ENCODE data around the gene CEP152. TPM values are rescaled to one million over a fixed set of nuclear protein-coding genes. Genes with fewer than 3 reads are reported as not detected.

Gene CEP152
- total RNA-seq, 1 experiment from 2014 or later: 13.9 TPM

DNA sequence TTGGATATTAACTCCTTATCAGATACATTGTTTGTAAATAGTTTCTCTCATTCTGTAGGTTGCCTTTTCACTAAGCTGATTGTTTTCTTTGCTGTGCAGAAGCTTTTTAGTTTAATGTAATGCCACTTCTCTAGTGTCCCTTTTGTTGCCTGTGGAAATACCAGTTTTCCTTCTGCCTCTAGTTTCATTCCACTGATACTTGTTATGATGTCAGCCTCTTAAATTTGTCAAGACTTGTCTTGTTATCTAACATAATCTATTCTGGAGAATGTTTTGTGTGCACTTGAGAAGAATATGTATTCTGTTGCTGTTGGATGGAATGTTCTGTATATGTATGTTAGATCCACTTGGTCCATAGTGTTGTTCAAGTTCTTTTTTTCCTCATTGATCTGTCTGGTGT lies 18.0 kb upstream of the CEP152 start:
- intact Hi-C loops (cut with micrococcal nuclease; ENCODE audit: unreplicated experiment): no loop called here
- no peaks in the 10 kb centered on the region for H3K36me3 ChIP-seq (ENCODE audit: control insufficient read depth, insufficient read depth, low read length)
- DNase-seq (ENCODE audit: low read depth, low spot score): no peak
- no peak for ATAC-seq
- CTCF ChIA-PET: no interaction called here
- no peaks in the 10 kb centered on the region for H3K4me1 ChIP-seq (ENCODE audit: control insufficient read depth, insufficient read depth, low read length)
- in situ Hi-C loops (cut with HindIII; ENCODE audit: low pct_unique_long_range_greater_than_20kb, low sequenced_read_pairs): no loop called here
- POLR2A ChIA-PET: no interaction called here
- TF ChIP-seq TCF7L2 (IDR thresholded peaks at IDR 0.05; ENCODE audit: low read depth, low read length) (no peak), POLR2AphosphoS5 (IDR thresholded peaks at IDR 0.05; ENCODE audit: low read depth, low read length) (no peak), SIN3A (IDR thresholded peaks at IDR 0.05; ENCODE audit: borderline replicate concordance, insufficient read depth, low read depth, low read length) (no peak)
- TF ChIP-seq, protein P1, sequence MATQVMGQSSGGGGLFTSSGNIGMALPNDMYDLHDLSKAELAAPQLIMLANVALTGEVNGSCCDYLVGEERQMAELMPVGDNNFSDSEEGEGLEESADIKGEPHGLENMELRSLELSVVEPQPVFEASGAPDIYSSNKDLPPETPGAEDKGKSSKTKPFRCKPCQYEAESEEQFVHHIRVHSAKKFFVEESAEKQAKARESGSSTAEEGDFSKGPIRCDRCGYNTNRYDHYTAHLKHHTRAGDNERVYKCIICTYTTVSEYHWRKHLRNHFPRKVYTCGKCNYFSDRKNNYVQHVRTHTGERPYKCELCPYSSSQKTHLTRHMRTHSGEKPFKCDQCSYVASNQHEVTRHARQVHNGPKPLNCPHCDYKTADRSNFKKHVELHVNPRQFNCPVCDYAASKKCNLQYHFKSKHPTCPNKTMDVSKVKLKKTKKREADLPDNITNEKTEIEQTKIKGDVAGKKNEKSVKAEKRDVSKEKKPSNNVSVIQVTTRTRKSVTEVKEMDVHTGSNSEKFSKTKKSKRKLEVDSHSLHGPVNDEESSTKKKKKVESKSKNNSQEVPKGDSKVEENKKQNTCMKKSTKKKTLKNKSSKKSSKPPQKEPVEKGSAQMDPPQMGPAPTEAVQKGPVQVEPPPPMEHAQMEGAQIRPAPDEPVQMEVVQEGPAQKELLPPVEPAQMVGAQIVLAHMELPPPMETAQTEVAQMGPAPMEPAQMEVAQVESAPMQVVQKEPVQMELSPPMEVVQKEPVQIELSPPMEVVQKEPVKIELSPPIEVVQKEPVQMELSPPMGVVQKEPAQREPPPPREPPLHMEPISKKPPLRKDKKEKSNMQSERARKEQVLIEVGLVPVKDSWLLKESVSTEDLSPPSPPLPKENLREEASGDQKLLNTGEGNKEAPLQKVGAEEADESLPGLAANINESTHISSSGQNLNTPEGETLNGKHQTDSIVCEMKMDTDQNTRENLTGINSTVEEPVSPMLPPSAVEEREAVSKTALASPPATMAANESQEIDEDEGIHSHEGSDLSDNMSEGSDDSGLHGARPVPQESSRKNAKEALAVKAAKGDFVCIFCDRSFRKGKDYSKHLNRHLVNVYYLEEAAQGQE (IDR thresholded peaks at IDR 0.05; ENCODE audit: insufficient read depth in 1 of 2, low read depth in 2 of 2, low read length in 1 of 2): no peak
- TF ChIP-seq, protein P2, sequence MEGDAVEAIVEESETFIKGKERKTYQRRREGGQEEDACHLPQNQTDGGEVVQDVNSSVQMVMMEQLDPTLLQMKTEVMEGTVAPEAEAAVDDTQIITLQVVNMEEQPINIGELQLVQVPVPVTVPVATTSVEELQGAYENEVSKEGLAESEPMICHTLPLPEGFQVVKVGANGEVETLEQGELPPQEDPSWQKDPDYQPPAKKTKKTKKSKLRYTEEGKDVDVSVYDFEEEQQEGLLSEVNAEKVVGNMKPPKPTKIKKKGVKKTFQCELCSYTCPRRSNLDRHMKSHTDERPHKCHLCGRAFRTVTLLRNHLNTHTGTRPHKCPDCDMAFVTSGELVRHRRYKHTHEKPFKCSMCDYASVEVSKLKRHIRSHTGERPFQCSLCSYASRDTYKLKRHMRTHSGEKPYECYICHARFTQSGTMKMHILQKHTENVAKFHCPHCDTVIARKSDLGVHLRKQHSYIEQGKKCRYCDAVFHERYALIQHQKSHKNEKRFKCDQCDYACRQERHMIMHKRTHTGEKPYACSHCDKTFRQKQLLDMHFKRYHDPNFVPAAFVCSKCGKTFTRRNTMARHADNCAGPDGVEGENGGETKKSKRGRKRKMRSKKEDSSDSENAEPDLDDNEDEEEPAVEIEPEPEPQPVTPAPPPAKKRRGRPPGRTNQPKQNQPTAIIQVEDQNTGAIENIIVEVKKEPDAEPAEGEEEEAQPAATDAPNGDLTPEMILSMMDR (IDR thresholded peaks at IDR 0.05): no peak
- no peaks in the 10 kb centered on the region for H3K9me3 ChIP-seq (ENCODE audit: control insufficient read depth, insufficient read depth, low read depth, low read length)
- no peaks in the 10 kb centered on the region for H3K27me3 ChIP-seq (ENCODE audit: control insufficient read depth, insufficient read depth, low read length)
- no peak overlapping the region for H3K27ac ChIP-seq (ENCODE audit: low read length)
- no TSS peak for BruUV-seq (replicated peaks)
- no peak overlapping the region for H3K4me3 ChIP-seq (ENCODE audit: low read depth in 2 of 2, low read length in 2 of 2)

DNA sequence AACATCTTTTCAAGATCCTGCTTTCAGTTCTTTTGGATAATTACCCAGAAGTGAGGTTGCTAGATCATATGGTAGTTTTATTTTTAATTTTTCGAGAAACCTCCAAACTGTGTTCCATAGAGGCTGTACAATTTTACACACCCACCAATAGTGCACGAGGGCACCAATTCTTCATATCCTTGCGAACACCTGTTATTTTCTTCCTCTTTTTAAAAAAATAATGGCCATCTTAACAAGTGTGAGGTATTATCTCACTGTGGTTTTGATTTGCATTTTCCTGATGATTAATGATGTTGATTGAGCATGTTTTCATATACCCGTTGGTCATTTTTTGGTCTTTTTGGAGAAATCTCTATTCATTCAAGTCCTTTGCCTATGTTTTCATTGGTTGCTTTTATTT lies 17.6 kb upstream of the CEP152 start:
- H3K9me3 ChIP-seq (ENCODE audit: control insufficient read depth, insufficient read depth, low read depth, low read length): no peaks in the 10 kb centered on the region
- ChIA-PET POLR2A (no interaction called here), CTCF (no interaction called here)
- no peak overlapping the region for H3K27ac ChIP-seq (ENCODE audit: low read length)
- TF ChIP-seq TCF7L2 (IDR thresholded peaks at IDR 0.05; ENCODE audit: low read depth, low read length) (no peak), POLR2AphosphoS5 (IDR thresholded peaks at IDR 0.05; ENCODE audit: low read depth, low read length) (no peak), SIN3A (IDR thresholded peaks at IDR 0.05; ENCODE audit: borderline replicate concordance, insufficient read depth, low read depth, low read length) (no peak)
- TF ChIP-seq, protein P2 (IDR thresholded peaks at IDR 0.05): no peak
- TF ChIP-seq, protein P1 (IDR thresholded peaks at IDR 0.05; ENCODE audit: insufficient read depth in 1 of 2, low read depth in 2 of 2, low read length in 1 of 2): no peak
- ATAC-seq (no peak), DNase-seq (ENCODE audit: low read depth, low spot score) (no peak)
- no peaks in the 10 kb centered on the region for H3K36me3 ChIP-seq (ENCODE audit: control insufficient read depth, insufficient read depth, low read length)
- no peaks in the 10 kb centered on the region for H3K27me3 ChIP-seq (ENCODE audit: control insufficient read depth, insufficient read depth, low read length)
- in situ Hi-C loops (cut with HindIII; ENCODE audit: low pct_unique_long_range_greater_than_20kb, low sequenced_read_pairs): no loop called here
- intact Hi-C loops (cut with micrococcal nuclease; ENCODE audit: unreplicated experiment): no loop called here
- no TSS peak for BruUV-seq (replicated peaks)
- no peaks in the 10 kb centered on the region for H3K4me1 ChIP-seq (ENCODE audit: control insufficient read depth, insufficient read depth, low read length)
- H3K4me3 ChIP-seq (ENCODE audit: low read depth in 2 of 2, low read length in 2 of 2): no peak overlapping the region
